ENCODE data around the gene ADSL.

Gene ADSL

GRCh38 chr22:40322818-40323447, 23.4 kb upstream of the ADSL start:
- no peak for TF ChIP-seq CTCF (IDR thresholded peaks at IDR 0.05)

DNA sequence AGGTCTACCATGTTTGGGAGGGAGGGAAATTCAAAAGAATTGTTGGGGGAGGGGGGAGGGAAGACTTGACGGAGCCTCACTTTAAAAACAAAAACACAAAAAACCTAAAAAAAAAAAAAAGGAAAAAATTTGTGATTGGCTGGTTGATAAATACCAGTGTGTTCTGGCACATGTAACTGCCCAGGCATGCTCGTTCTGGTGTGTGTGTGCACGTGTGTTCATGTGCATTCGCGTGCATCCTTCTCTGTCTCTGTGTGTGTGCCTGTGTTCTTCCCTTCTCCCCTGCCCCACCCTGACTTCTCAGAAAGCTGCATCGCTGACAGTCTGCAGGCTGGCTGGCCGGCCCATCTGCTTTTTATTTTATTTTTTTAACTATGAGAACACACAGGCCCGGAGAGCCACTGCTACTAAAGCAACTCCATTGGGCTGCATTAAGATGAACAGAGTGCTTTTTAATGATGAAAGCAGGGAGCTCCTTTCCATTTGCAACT, 22.6 kb upstream of the ADSL start:
- no peak for TF ChIP-seq CTCF (IDR thresholded peaks at IDR 0.05)

DNA sequence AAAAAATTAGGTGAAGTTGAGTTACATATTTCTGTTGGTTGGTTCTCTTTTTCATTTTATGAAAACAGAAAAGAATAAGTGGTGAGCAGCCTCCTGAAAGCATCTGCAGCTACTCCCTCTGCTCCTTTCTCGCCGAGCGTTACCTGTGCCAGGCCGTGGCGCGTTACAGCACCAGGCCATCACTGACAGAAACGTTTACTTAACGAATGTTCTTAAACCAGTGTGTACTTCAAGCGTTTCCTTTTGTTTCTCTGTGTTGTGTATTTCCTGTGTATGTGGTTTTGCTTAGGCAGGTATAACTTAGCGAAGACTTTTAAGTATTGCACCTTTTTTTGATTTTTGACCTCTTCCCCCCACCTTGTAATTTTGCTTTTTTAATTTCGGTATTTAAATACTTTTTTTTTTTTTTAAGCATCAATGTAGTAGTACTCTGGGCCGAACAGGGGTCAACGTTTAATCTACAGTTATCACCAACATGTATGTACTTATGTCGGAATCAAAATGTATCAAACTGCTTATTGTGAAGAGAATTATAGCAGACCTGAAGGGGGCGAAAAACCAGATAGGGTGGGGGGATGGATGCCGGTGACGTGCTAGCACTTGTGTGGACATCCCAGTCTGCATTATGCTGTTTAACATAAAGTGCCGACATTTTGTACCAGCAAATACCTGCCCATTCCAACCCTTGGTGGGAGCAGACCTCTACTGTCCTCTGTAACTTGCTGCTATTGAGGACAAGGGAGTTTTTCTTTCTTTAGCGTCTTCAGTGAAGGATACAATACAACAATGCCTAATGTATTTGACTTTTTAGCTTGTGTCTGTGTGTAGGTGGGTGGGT, 21.6 kb upstream of the ADSL start:
- TF ChIP-seq CTCF (IDR thresholded peaks at IDR 0.05): no peak

GRCh38 chr22:40325315-40325714, 21.0 kb upstream of the ADSL start:
- TF ChIP-seq CTCF (IDR thresholded peaks at IDR 0.05): no peak

- TF ChIP-seq CTCF (IDR thresholded peaks at IDR 0.05): no peak
Observed at GRCh38 chr22:40326905-40327735, 19.2 kb upstream of the ADSL start.

GRCh38 chr22:40328546-40329456, 17.5 kb upstream of the ADSL start:
- no peak for TF ChIP-seq CTCF (IDR thresholded peaks at IDR 0.05)
